HUES64 (cell line): ENCODE results near the gene MALAT1.

ENCODE experiments used
- H3K27ac ChIP-seq: 2 replicates; pipeline ENCODE4 v1.7.0; 2013; ENCODE audit warnings: low read depth, low read length, inconsistent platforms
- H3K27me3 ChIP-seq: 2 replicates; pipeline ENCODE4 v1.6.1; 2013; ENCODE audit warnings: mild to moderate bottlenecking, low read length; ENCODE audit not compliant: insufficient read depth
- H3K36me3 ChIP-seq: 2 replicates; pipeline ENCODE4 v1.6.1; 2013; ENCODE audit warnings: mild to moderate bottlenecking, low read length; ENCODE audit not compliant: insufficient read depth
- H3K4me1 ChIP-seq: 2 replicates; pipeline ENCODE4 v1.6.1; 2013; ENCODE audit warnings: mild to moderate bottlenecking, low read length, moderate library complexity; ENCODE audit not compliant: insufficient read depth
- H3K4me3 ChIP-seq: 2 replicates; pipeline ENCODE4 v1.5.1; 2013; ENCODE audit warnings: mild to moderate bottlenecking, low read length, moderate library complexity
- H3K9ac ChIP-seq: 2 replicates; pipeline ENCODE4 v1.6.1; 2013; ENCODE audit warnings: mild to moderate bottlenecking, low read depth, low read length
- H3K9me3 ChIP-seq: 2 replicates; pipeline ENCODE4 v1.6.1; 2013; ENCODE audit warnings: low read depth, low read length; ENCODE audit not compliant: insufficient read depth
- WGBS: fragments of 150-250, 120-280 bp; methylation state at CpG from one replicate; pipeline ENCODE4 v1.1.7; 2013; ENCODE audit warnings: missing lambda C conversion rate; 5-methylcytosine and 5-hydroxymethylcytosine counted together

The MALAT1 gene

GRCh38 chr11:65549096-65549495 lies 50.3 kb downstream of the MALAT1 start:
- no peaks in the 10 kb centered on the region for H3K9me3 ChIP-seq
- H3K4me3 ChIP-seq, result no peak overlapping the region
- WGBS, result 89% methylated on average over 3 of the region's 3 CpGs
- no peak overlapping the region for H3K9ac ChIP-seq
- H3K36me3 ChIP-seq, result no peaks in the 10 kb centered on the region
- peaks cover 59% of the 10 kb centered on the region for H3K27me3 ChIP-seq
- 0 out of 2 replicates have a peak, but pooled peaks cover 4% of the 10 kb centered on the region for H3K4me1 ChIP-seq
- H3K27ac ChIP-seq, result no peak overlapping the region

GRCh38 chr11:65551572-65552387 lies 52.9 kb downstream of the MALAT1 start:
- H3K9me3 ChIP-seq, result no peaks in the 10 kb centered on the region
- 0 out of 2 replicates have a peak, but pooled peaks cover 4% of the 10 kb centered on the region for H3K4me1 ChIP-seq
- WGBS, result 56% methylated on average over 17 of the region's 17 CpGs
- no peak overlapping the region for H3K27ac ChIP-seq
- no peaks in the 10 kb centered on the region for H3K36me3 ChIP-seq
- H3K27me3 ChIP-seq, result peaks cover 48% of the 10 kb centered on the region
- no peak overlapping the region for H3K4me3 ChIP-seq
- no peak overlapping the region for H3K9ac ChIP-seq

- Histone ChIP-seq H3K36me3 (no peaks in the 10 kb centered on the region), H3K4me1 (peaks cover 8% of the 10 kb centered on the region; the same call in 1 of the 2 replicates), H3K27ac (no peak overlapping the region), H3K9me3 (no peaks in the 10 kb centered on the region), H3K27me3 (peaks cover 47% of the 10 kb centered on the region), H3K4me3 (no peak overlapping the region), H3K9ac (no peak overlapping the region)
- 83% methylated on average over 9 of the region's 9 CpGs for WGBS
These were observed 53.6 kb downstream of the MALAT1 start for GRCh38 chr11:65552388-65552951.

GRCh38 chr11:65553301-65554001 lies 54.6 kb downstream of the MALAT1 start:
- Histone ChIP-seq H3K9ac (peak overlapping the region; percentile 35; the same call in 1 of the 2 replicates), H3K9me3 (no peaks in the 10 kb centered on the region), H3K36me3 (no peaks in the 10 kb centered on the region), H3K4me3 (peak overlapping the region; percentile 46), H3K27ac (no peak overlapping the region; the same call in 1 of the 2 replicates), H3K4me1 (peaks cover 8% of the 10 kb centered on the region; the same call in 1 of the 2 replicates), H3K27me3 (peaks cover 39% of the 10 kb centered on the region)
- WGBS, result 7% methylated on average over 36 of the region's 37 CpGs

- H3K4me3 ChIP-seq, result peak overlapping the region; percentile 46
- 83% methylated on average over 27 of the region's 27 CpGs for WGBS
- no peaks in the 10 kb centered on the region for H3K36me3 ChIP-seq
- peaks cover 37% of the 10 kb centered on the region for H3K27me3 ChIP-seq
- H3K4me1 ChIP-seq, result peaks cover 14% of the 10 kb centered on the region; the same call in 1 of the 2 replicates
- H3K27ac ChIP-seq, result no peak overlapping the region
- H3K9me3 ChIP-seq, result no peaks in the 10 kb centered on the region
- H3K9ac ChIP-seq, result peak overlapping the region; percentile 35; the same call in 1 of the 2 replicates
These were observed 55.4 kb downstream of the MALAT1 start for GRCh38 chr11:65554057-65554818.

GRCh38 chr11:65554842-65555430 lies 56.1 kb downstream of the MALAT1 start:
- no peaks in the 10 kb centered on the region for H3K9me3 ChIP-seq
- H3K36me3 ChIP-seq, result no peaks in the 10 kb centered on the region
- 90% methylated on average over 4 of the region's 4 CpGs for WGBS
- peaks cover 14% of the 10 kb centered on the region; the same call in 1 of the 2 replicates for H3K4me1 ChIP-seq
- H3K27ac ChIP-seq, result no peak overlapping the region
- H3K4me3 ChIP-seq, result no peak overlapping the region
- H3K9ac ChIP-seq, result no peak overlapping the region
- peaks cover 37% of the 10 kb centered on the region for H3K27me3 ChIP-seq

- Histone ChIP-seq H3K36me3 (no peaks in the 10 kb centered on the region), H3K9ac (no peak overlapping the region), H3K27ac (no peak overlapping the region), H3K4me3 (no peak overlapping the region), H3K9me3 (no peaks in the 10 kb centered on the region), H3K27me3 (peaks cover 35% of the 10 kb centered on the region), H3K4me1 (peaks cover 20% of the 10 kb centered on the region)
- WGBS, result 61% methylated on average over 6 of the region's 6 CpGs
These were observed 56.9 kb downstream of the MALAT1 start for GRCh38 chr11:65555693-65556231.
